ENCODE results near the gene DESI1. TPM values are rescaled to one million over a fixed set of nuclear protein-coding genes. Genes with fewer than 3 reads are reported as not detected.

The DESI1 gene
- total RNA-seq, 4 donors from 2014 or later: 25.6 to 32.9 (median 27.9) TPM

GRCh38 chr22:41557401-41558240, 63.2 kb downstream of the DESI1 start:
- H3K9me3 ChIP-seq: no peaks in the 10 kb centered on the region
- no peak overlapping the region for H3K4me3 ChIP-seq
- H3K4me1 ChIP-seq: peaks cover 6% of the 10 kb centered on the region
- no peak for DNase-seq (ENCODE audit: low spot score in 2 of 2)
- H3K36me3 ChIP-seq: no peaks in the 10 kb centered on the region
- WGBS: 55% methylated on average over 18 of the region's 19 CpGs
- no peak for TF ChIP-seq EP300 (IDR thresholded peaks at IDR 0.05)
- no peak for TF ChIP-seq POLR2AphosphoS5 (IDR thresholded peaks at IDR 0.05)
- TF ChIP-seq CTCF (IDR thresholded peaks at IDR 0.05): no peak
- no peak for TF ChIP-seq POLR2A (IDR thresholded peaks at IDR 0.05)
- H3K27me3 ChIP-seq: peaks cover 21% of the 10 kb centered on the region
- H3K27ac ChIP-seq: no peak overlapping the region

- H3K9me3 ChIP-seq: no peaks in the 10 kb centered on the region
- H3K36me3 ChIP-seq: no peaks in the 10 kb centered on the region
- no peak for TF ChIP-seq POLR2AphosphoS5 (IDR thresholded peaks at IDR 0.05)
- no peak for TF ChIP-seq POLR2A (IDR thresholded peaks at IDR 0.05)
- TF ChIP-seq CTCF (IDR thresholded peaks at IDR 0.05): no peak
- TF ChIP-seq EP300 (IDR thresholded peaks at IDR 0.05): no peak
- no peak for DNase-seq (ENCODE audit: low spot score in 2 of 2)
- no peak overlapping the region for H3K27ac ChIP-seq
- H3K4me1 ChIP-seq: peaks cover 6% of the 10 kb centered on the region
- no peak overlapping the region for H3K4me3 ChIP-seq
- WGBS: 86% methylated on average over 10 of the region's 10 CpGs
- peaks cover 21% of the 10 kb centered on the region for H3K27me3 ChIP-seq
Observed at GRCh38 chr22:41556561-41556960, 64.3 kb downstream of the DESI1 start.

- Histone ChIP-seq H3K27ac (no peak overlapping the region), H3K36me3 (no peaks in the 10 kb centered on the region), H3K4me3 (no peak overlapping the region), H3K9me3 (no peaks in the 10 kb centered on the region), H3K27me3 (peaks cover 14% of the 10 kb centered on the region), H3K4me1 (peaks cover 6% of the 10 kb centered on the region)
- 81% methylated on average over 3 of the region's 7 CpGs for WGBS
- TF ChIP-seq CTCF (IDR thresholded peaks at IDR 0.05) (no peak), POLR2AphosphoS5 (IDR thresholded peaks at IDR 0.05) (no peak)
- DNase-seq (ENCODE audit: low spot score in 2 of 2): no peak
Observed at GRCh38 chr22:41555325-41555982, 65.4 kb downstream of the DESI1 start.

- no peak for TF ChIP-seq POLR2AphosphoS5 (IDR thresholded peaks at IDR 0.05)
- TF ChIP-seq POLR2A (IDR thresholded peaks at IDR 0.05): no peak
- no peak for TF ChIP-seq CTCF (IDR thresholded peaks at IDR 0.05)
- TF ChIP-seq EP300 (IDR thresholded peaks at IDR 0.05): no peak
- Histone ChIP-seq H3K27me3 (no peaks in the 10 kb centered on the region), H3K27ac (no peak overlapping the region), H3K4me3 (no peak overlapping the region), H3K4me1 (peaks cover under 1% of the 10 kb centered on the region), H3K36me3 (no peaks in the 10 kb centered on the region), H3K9me3 (no peaks in the 10 kb centered on the region)
- no peak for DNase-seq (ENCODE audit: low spot score in 2 of 2)
- 77% methylated on average over 11 of the region's 11 CpGs for WGBS
Observed at GRCh38 chr22:41551877-41552582, 68.8 kb downstream of the DESI1 start.
